Measurements from ENCODE around the gene DHRS3.
"Not testable (repeated sequence)": the region's sequence is repeated elsewhere in the genome, so short reads cannot be mapped to it uniquely, and the experiment has no call there.

Gene DHRS3, protein sequence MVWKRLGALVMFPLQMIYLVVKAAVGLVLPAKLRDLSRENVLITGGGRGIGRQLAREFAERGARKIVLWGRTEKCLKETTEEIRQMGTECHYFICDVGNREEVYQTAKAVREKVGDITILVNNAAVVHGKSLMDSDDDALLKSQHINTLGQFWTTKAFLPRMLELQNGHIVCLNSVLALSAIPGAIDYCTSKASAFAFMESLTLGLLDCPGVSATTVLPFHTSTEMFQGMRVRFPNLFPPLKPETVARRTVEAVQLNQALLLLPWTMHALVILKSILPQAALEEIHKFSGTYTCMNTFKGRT

DNA sequence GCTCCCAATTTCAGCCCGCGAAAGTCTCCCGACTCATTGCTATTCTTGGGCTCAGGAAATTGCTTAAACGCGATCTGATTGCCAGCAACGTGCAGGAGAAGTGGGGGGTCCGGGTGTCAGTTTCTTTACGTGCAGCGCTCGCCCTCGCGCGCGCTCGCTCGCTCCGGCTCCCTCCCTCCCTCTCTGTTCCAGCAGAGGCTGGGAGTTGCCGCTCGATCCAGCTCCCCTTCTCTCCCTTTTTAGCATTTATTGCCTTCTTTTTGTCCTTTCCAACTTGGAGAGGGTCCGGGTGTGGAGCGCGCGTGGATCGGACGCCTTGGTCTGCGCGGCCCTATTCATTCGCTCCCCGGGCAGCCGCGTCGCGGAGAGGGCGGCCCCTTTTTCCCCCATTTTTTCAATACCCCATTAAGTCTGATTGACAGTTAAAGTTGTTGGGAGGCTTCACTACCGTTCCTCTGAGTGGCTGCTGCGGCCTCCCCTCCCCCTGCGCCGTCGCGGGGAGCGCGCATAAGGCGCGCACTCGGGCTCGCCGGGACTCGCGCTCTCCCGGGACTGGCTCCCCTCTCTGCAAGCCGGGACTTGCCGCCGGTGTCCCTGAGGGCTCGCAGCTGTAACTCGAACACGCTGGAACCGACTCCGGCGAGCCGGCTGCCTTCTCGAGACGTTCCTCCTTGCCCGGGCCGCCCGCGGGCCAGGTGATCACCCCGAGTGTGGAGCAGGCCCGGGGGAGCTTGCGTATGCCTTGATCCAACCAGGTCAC is at the start of gene DHRS3:
Gene DHRS3, minus strand, starts transcription at position 310 of the 760 bp plus-strand sequence. CDS start 862 bp downstream, outside the sequence.
- DNase-seq = peak; percentile 30 to 55

DNA sequence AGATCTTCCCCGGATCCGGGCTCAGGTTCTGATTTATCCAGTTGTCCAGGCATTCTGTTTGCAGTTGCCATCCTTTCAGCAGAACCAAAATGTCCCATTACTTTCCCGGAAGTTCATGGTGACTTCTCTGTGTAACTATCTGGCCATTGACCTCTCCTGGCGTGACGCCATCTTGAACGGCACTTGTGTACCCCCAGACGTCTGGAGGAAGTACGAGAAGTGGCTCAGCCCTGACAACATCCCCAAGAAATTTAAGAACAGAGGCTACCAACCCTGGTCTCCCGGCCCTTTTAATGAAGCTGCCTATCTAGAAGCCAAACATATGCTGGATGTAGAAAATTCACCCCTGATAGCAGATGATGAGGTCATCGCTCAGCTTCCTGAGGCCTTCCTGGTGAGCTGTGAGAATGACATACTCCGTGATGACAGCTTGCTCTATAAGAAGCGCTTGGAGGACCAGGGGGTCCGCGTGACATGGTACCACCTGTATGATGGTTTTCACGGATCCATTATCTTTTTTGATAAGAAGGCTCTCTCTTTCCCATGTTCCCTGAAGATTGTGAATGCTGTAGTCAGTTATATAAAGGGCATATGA is 48.2 kb upstream of the DHRS3 start:
- DNase-seq = no peak

DNA sequence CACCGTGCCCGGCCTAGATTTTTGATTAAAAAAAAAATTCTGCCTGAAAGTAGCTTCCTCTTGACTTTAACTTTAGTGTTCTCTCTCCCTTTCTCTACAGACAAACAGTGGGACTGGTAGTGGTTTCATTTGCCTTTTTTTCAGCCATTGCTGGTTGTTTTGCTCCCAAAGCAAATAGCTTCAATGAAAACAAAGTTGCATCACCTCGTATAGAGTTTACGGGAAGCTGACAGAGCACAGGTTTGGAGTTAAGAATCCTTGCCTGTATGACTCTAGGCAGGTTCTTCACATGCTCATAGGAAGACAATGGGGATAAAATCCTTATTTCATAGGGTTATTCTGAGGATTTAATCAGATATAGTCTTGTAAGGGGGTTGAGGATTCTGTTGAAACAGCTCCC is 47.5 kb upstream of the DHRS3 start:
- no peak for DNase-seq

DNA sequence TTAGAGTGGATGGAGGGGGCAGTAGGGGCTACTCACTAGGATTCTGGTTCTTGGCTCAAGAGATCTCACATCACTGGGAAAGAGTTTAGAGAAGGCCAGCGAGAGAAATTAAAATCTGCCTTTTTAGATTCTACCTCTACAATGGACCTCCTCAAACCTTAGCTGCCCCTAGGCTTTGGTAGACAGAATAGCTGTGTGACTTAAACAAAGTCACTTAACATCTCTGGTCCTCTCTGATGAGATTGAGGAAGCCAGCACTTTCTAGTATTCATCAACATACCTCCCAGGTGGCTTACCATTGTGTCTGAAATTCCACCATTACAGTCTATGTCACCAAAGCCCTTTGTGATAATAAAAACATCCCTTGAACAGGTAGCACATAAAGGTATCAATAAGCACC is 44.5 kb upstream of the DHRS3 start:
- DNase-seq = no peak

DNA sequence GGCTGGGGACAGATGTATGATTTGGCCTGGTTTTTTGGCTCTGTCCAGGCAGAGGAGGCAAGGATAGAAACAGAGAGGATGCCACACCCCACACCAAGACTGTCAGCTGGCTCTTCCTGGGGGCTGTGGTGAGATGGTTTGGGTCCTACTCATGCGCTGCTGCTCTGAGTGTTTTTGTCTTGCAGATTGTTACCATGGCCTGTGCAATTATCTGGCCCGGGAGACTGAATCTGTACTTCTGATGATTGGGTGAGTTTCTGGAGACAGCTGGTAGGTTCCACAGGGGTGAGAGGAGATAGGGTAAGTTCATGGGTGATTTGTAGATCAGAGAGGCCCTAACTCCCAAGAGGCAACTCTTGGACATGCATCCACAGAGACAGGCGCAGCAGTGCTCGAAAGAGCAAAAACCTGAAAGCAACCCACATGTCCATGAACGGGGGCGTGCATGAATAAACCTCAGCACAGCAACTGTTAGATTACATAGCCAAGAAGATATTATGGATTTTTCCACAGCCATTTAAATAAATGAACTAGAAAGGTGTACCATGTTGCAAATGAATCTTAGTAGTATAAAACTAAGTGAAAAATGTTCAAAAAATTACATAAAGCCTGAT is 43.7 kb upstream of the DHRS3 start:
- no peak for DNase-seq

DNA sequence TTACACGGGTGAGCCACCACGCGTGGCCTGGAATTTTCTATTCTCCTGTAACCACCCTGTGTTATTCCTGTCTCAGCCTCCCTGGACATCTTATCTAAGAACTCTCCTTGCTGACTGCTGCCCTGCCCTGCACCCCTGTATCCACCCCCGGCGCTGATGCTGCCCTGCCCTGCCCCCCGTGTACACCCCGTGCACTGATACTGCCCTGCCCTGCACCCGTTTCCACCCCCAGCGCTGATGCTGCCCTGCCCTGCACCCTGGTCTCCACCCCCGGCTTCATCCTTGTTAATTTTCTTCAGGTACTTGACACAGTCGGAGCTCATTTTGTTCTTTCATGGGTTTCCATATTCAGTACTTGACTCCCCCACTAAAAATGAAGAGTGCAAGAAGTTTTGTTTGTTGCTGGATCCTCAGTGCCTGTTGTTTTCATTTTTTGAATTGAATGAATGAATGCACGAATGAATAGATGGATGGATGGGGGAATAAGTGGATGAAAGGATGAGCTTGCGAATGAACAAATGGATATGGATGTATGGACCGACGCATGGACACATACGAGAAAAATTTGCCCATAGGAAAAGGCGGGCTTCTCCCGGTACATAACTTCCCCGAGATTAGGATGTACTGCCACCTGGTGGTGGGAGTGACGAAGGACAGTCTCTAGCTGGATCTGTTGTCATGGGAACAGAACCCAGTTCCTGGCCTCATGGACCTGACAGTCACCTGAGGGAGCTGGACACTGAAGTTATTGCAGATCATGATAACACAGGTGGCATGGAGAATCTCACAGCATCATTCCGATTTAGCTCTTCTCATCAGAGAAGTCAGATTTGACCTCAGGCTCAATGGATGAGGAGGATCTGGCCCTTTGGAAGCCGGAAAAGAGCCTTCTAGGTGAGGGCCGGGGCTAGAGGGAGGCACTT is 40.8 kb upstream of the DHRS3 start:
- DNase-seq = peak; percentile 78 to 88

DNA sequence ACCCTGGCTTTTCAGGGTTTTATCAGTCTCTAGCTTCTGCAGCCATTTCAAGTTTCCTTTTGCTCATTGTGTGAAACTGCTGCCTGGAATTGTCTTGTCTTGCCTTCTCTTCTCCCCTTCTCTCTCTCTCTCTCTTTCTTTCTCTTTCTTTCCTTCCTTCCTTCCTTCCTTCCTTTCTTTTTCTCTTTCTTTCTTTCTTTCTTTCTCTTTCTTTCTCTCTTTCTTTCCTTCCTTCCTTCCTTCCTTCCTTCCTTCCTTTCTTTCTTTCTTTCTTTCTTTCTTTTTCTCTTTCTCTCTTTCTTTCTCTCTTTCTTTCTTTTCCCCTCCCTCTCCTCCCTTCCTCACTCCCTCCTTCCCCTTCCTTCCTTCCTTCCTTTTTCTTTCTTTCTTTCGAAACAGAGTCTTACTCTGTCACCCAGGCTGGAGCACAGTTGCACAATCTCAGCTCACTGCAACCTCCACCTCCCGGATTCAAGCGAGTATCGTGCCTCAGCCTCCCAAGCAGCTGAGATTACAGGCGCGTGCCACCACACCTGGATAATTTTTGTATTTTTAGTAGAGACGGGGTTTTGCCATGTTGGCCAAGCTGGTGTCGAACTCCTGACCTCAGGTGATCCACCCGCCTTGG is 40.0 kb upstream of the DHRS3 start:
- DNase-seq = not testable (repeated sequence)

DNA sequence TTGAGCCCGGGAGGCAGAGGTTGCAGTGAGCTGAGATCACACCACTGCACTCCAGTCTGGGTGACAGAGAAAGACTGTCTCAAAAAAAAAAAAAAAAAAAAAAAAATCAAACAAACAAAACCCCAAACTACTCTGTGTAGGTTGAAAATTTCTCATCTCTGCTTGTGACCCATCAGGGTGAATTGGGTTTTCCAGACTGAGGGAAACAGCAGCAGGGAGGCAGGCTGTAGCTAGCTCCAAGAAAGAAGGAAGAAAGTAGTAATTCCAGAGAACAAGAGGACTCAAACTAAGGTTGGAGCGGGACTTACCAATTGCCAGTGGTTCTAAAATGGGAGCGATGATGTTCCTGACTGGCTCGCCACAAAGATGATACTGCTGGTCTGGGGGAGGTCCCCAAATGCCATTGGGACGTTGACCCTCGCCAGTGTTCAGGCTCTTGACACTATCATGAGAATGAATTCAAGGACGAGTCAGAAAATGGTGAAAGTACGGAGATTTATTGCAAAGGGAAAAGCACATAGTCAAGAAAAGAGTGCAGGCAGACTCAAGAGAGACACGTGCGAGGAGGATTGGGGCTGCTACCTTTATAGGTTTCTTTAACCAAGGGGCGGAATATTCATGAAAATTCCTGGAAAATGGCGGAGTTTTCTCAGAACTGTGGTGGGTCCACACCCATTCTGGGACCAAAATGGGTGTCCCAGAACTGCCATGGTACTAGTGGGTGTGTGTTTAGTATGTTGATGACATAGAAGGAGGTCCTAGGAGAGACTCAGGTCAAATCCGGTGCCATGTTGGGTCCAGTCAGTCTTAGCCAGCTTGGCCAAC is 39.3 kb upstream of the DHRS3 start:
- no peak for DNase-seq

DNA sequence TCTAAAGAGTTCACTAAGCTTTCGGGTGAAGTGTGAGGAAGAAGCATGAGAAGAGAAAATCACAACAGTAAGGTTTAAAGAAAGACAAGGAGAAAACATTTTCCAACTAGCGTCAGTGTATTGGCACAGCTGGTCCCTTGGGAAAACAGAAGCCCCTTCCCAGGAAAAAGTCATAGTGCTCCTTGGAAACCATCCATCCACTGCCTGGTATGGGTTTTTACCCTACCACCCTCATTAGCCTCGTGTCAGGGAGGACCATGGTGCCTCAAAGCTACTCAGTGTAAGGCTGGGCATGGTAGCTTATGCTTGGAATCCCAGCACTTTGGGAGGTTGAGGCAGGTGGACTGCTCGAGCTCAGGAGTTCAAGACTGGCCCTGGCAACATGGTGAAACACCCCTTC is 38.6 kb upstream of the DHRS3 start:
- DNase-seq = no peak

DNA sequence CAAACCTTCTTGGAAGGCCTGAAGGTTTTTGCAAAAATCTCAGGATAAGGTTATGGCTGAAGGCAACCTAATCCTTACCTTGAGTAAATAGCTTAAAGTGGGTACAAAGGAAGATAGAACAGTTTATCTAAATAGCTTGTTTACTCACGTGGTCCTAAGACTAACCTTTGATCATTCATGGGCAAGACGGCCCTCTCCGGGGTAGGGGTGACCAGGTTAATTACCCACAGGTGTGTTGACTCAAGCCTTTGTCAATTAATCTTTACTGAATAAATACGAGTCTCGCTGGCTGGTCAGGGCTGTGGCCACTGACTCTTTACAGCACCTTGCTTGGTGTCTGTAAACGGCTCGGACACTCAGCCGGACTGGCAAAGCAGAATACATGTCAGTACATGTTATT is 36.6 kb upstream of the DHRS3 start:
- peak in 1 of 2 experiments; percentile 2 for DNase-seq

DNA sequence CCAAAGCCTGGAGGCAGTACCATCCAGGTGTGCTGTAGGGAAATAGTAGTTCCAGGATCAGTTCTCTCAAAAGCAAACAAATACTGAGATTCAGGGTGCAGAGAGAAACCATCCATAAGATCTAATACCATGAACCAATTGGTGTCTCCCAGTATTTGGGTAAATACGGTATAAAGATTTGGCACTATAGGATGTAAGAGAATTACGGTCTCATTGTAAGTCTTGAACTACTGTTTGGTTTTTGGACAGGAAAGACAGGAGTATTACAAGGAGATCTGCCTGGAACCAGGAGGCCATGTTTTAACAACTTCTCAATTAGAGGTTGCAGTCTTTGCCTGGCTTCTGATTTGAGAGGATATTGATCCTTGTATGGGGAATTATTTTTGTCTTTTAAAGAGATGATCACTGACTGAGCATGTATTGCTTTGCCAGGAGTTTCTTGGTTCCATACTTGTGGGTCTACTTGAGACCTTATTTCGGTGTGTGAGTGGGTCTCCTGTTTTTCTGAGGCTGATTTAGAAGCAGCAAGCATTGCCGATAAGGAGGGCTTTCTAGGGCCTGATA is 36.1 kb upstream of the DHRS3 start:
- peak in 1 of 2 experiments; percentile 38 for DNase-seq

DNA sequence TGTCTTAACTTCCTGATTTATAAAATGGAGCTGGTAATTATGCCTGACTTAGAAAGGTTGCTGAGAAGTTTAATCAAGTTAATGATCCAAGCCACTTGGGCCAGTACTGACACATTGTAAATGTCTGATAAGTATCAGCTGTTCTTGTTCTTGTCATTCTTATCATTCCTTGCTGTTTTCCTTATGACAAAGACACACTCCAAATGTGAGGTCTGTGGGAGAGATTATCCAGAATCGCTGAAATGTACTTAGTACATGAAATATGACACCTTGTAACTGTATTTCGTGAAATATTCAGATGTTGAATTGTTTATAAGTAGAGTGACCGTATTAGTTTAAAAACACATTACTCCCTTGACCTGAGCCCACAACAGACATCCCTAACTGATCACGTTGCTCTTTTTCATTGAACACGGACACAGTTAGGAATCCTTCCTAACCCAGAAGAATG is 32.0 kb upstream of the DHRS3 start:
- no peak for DNase-seq

DNA sequence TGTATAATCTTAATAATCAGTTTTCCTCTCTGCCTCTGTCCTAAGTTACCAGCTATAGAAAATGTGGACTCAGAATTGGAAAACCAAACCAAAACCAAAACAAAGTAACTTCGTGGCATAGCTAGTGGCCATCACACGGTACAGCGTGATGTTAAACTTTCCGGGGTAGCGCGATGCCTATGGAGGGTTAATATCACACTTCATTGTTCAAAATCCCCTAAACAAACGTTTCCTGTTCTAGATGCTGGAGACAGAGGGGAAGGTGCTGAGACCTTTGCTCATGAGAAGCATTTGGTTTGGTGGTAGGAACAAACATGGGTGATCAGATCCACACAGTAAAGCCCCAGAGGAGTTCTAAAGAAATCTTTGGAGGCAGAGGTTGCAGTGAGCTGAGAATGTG is 30.7 kb upstream of the DHRS3 start:
- DNase-seq = no peak

DNA sequence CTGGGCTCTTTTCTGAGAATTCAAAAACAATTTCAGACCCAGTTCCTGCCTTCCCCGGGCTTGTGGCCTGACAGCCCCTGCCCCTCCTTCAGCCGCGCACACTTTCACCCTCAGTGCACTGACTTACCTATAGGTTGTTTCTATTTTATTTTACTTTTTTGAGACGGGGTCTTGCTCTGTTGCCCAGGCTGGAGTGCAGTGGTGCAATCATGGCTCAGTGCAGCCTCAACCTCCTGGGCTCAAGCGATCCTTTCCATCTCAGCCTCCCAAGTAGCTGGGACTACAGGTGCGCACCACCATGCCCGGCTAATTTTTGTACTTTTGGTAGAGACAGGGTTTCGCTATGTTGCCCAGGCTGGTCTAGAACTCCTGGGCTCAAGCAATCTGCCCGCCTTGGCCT is 27.4 kb upstream of the DHRS3 start:
- not testable (repeated sequence) for DNase-seq

DNA sequence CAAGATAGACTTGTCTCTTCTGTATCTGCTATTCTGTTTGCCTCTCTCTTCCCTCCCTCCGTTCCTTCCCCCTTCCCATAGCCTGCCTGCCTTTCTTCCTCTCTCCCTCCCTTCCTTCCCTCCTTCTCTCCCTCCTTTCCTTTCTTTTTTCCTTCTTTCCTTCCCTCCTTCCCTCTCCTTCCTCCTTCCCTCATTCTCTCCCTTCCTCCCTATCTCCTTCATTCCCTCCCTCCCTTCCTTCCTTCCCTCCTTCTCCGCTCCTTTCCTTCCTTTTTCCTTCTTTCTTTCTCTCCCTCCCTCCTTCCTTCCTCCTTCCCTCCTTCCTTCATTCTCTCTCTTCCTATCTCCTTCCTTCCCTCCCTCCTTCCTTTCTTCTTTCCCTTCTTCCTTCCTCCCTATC is 26.8 kb upstream of the DHRS3 start:
- no peak for DNase-seq

DNA sequence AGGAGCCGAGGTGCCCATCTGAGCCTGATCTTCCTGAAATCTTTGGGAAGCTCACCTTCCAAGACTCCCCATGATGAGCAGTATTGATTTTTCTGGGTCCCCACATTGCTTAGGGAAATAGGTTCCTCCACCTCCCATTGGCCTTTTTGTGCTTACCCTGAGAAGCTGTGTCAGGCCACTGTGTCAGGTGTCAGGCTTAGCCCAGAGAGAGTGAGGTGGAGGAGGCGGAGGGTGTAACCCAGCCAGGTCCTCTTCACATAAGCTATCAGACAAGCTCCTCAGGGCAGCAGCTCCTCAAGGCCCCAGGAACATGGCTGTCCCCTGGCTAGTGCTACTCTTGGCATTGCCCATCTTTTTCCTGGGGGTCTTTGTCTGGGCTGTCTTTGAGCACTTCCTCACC is 26.2 kb upstream of the DHRS3 start:
- DNase-seq = no peak

DNA sequence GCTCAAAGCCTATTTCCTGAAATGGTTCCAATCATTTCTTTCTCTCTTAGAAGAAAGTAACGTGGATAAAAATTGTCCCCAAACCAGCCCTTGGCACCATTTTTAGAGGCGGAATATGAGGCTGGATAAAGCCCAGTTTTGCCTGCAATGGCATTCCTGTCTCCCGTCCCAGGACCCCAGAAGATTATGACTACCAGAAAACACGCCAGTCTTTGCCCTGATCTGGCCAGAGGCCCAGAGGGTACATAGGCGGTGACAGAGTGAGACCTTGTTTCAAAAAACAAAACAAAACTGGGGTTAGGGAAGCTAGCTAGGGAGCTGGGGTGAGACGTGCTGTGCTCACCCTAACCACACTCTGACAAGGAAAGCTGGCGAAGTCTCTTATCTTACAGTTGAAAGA is 25.8 kb upstream of the DHRS3 start, which contains the start of gene AADACL4:
Gene AADACL4, plus strand, starts transcription at position 301 of the 400 bp plus-strand sequence. CDS start 462 bp downstream, outside the sequence.
- DNase-seq = no peak

DNA sequence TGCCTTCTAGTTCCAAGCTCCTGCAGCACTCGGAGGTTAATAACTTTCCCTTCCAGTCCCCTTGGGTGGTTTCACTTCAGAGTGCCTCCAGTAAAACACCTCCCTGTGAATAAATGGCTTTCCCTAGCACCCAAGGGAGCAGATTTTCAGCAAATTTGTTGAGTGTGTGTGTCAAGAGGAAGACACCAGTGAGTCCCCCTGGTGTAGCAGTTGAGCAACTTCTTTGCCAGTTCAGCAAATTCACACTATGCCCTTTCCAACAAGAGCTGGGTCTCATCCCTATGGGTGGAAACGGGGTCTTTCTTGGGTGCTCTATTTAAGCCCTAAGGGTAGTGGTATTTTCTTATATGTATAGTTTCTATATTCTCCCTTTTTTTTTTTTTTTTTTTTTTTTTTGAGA is 25.1 kb upstream of the DHRS3 start:
- no peak for DNase-seq

DNA sequence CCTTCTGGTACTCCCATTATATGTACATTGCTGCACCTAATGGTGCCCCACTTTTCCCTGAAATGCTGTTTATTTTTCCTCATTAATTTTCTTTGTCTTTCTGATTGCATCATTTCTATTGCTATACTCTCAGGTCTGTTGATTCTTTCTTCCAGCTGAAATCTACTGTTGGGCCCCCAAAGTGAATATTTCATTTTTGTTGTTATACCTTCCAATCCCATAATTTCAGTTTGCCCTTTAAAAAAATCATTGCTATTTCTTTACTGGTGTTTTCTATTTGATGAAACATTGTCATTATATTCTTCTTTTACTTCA is 22.9 kb upstream of the DHRS3 start:
- DNase-seq = no peak

DNA sequence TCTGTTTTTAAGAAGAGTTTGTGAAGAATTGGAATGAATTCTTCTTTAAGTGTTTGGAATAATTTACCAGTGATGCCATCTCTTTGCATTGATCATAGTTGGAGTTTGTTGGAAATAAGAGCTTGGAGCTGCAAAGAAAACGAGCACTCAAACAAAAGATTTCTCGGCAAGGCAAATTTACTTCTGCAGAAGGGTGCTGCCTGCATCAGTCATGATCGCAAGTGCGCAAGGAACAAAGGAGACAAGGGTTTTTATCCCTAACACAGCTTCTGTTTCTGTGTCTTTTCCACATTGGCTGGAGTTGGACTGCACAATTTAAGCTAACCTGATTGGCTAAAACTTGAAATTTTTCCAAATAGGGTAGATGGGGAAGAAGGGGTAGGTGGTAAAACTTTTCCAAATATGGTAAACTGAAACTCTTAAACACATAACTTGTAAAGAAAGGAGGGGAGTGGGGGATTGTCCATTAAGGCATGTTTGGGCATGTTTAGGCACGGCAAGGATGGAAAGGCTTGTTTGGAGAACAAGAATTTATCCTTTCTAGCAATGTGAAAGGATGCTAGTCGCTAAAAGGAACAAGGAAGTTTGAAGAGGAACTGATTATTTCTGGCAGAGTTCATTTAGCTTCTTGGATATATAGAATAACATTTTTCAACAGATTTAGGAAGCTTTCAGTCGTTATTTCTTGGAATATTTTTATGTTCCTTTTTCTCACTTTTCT is 22.4 kb upstream of the DHRS3 start:
- DNase-seq = no peak

All from SHP77 (cell line).